DOHH2 (cell line): ENCODE results near the gene SULF2.

Experiments used
- CTCF ChIP-seq: fragments of 200-600 bp; sonication (generic); IDR thresholded peaks from one replicate; pipeline ENCODE4 v1.5.1; 2014; ENCODE audit warnings: antibody characterized with exemption, mild to moderate bottlenecking, low read depth, low read length; ENCODE audit not compliant: poor library complexity, severe bottlenecking
- EZH2phosphoT487 ChIP-seq: fragments of 200-600 bp; sonication (generic); IDR thresholded peaks from 2 replicates; pipeline ENCODE4 v1.6.1; 2017; ENCODE audit warnings: borderline replicate concordance, mild to moderate bottlenecking, antibody characterized with exemption, low read length, moderate library complexity, mixed read lengths

- TF ChIP-seq CTCF (no peak), EZH2phosphoT487 (no peak)
Observed at GRCh38 chr20:47774131-47774777, 11.0 kb downstream of the SULF2 start.
